Lung (tissue), 12 donors: ENCODE measurements around the gene AFAP1L2. TPM values are rescaled to one million over a fixed set of nuclear protein-coding genes. Genes with fewer than 3 reads are reported as not detected.

ENCODE experiments used
- ATAC-seq: fragments of 200-7000 bp; cut with Tn5 transposase; one replicate; pipeline ENCODE4 v1.9.1; 2020; ENCODE audit warnings: moderate number of reproducible peaks; ENCODE audit not compliant: insufficient read depth, low FRiP score
- DNase-seq, 3 donors: peaks; one replicate each; pipeline ENCODE4 v3.0.0-alpha.2; 2013 to 2017
- H3K27ac ChIP-seq, 2 donors: one replicate each; pipeline ENCODE4 v1.5.1; 2013; ENCODE audit warnings: mild to moderate bottlenecking in 2 of 2, moderate library complexity in 2 of 2, control low read depth in 1 of 2, inconsistent platforms in 1 of 2, low read depth in 1 of 2, low read length in 1 of 2
- H3K27me3 ChIP-seq, 3 donors: one replicate each; pipeline ENCODE4 v1.5.1; 2013; ENCODE audit warnings: low read length in 2 of 3; ENCODE audit not compliant: control insufficient read depth in 3 of 3, insufficient read depth in 3 of 3
- H3K36me3 ChIP-seq, 4 donors: one replicate each; pipeline ENCODE4 v1.5.1; 2013; ENCODE audit warnings: low read length in 4 of 4, mild to moderate bottlenecking in 1 of 4, moderate library complexity in 1 of 4; ENCODE audit not compliant: control insufficient read depth in 4 of 4, insufficient read depth in 4 of 4
- H3K4me1 ChIP-seq, 5 donors: one replicate each; pipeline ENCODE4 v1.5.1; 2013; ENCODE audit warnings: low read length in 5 of 5, mild to moderate bottlenecking in 2 of 5, moderate library complexity in 1 of 5; ENCODE audit not compliant: control insufficient read depth in 5 of 5, insufficient read depth in 5 of 5
- H3K4me3 ChIP-seq: one replicate; pipeline ENCODE4 v1.5.1; 2013; ENCODE audit warnings: mild to moderate bottlenecking, control low read depth, moderate library complexity
- H3K9ac ChIP-seq, 2 donors: one replicate each; pipeline ENCODE4 v1.5.1; 2013; ENCODE audit warnings: low read length in 2 of 2, control low read depth in 1 of 2; ENCODE audit not compliant: insufficient read depth in 1 of 2
- H3K9me3 ChIP-seq, 4 donors: one replicate each; pipeline ENCODE4 v1.5.1; 2013; ENCODE audit warnings: low read length in 3 of 4, mild to moderate bottlenecking in 1 of 4, moderate library complexity in 1 of 4; ENCODE audit not compliant: control insufficient read depth in 4 of 4, insufficient read depth in 3 of 4
- WGBS, 2 donors: extraction: QIAGEN DNeasy Blood & Tissue Kit; methylation state at CpG; one replicate each; pipeline ENCODE4 v1.1.7; 2013; 5-methylcytosine and 5-hydroxymethylcytosine counted together
- polyA plus RNA-seq, 2 donors: library from polyadenylated mRNA; stranded (reverse); fragments of 200-250 nt; gene quantifications; one replicate each; pipeline ENCODE4 v1.2.1, GENCODE V29; 2013
- total RNA-seq, 2 donors: library from RNA; depleted of rRNA in 1 of 2; stranded (reverse); fragments of >200 nt in 1 of 2; gene quantifications; one replicate each; pipeline ENCODE4 v1.2.1, GENCODE V29; 2014 to 2021
- TF ChIP-seq, protein P1 (sequence below): IDR thresholded peaks from 2 replicates; pipeline ENCODE4 v1.5.1; 2012; ENCODE audit warnings: mild to moderate bottlenecking; ENCODE audit errors: control extremely low read depth, extremely low read depth
- donor health status: control.
- donor health status: control.
- donor health status: Bipolar disorder and iron deficiency.
- donor health status: healthy.
- donor health status: DM: yes; HTN: yes; CAD: no.

Gene AFAP1L2
- total and polyA plus RNA-seq, 4 donors = 2.0 to 21.0 (median 5.8) TPM

DNA sequence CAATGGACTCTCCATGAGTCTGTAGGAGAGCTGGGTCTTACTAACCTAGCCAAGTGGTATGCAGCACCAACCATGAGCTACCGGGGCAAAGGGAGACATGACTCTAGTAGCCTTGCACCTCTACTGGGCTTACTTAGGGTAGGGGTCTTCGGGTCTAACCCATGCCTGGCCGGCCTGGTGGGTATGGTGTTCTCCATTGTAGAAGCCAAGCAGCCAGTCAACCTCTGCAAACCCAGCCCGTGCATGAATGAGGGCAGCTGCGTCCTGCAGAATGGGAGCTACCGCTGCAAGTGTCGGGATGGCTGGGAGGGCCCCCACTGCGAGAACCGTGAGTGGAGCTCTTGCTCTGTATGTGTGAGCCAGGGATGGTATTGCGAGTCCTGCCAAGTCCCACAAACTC is 114.3 kb downstream of the AFAP1L2 start:
- Histone ChIP-seq H3K27ac (no peak overlapping the region), H3K4me1 (peaks cover 0 to 9% (median 0%) of the 10 kb centered on the region in 5 donors), H3K9ac (no peak overlapping the region), H3K27me3 (no peaks in the 10 kb centered on the region), H3K4me3 (no peak overlapping the region), H3K36me3 (peaks cover 0 to 6% (median 2%) of the 10 kb centered on the region in 4 donors), H3K9me3 (peaks cover 0 to 1% (median 0%) of the 10 kb centered on the region in 4 donors)
- WGBS, 2 donors = 95 to 97% methylated on average over 10 of the region's 10 CpGs
- DNase-seq (no peak), ATAC-seq (no peak)
- TF ChIP-seq, protein P1, sequence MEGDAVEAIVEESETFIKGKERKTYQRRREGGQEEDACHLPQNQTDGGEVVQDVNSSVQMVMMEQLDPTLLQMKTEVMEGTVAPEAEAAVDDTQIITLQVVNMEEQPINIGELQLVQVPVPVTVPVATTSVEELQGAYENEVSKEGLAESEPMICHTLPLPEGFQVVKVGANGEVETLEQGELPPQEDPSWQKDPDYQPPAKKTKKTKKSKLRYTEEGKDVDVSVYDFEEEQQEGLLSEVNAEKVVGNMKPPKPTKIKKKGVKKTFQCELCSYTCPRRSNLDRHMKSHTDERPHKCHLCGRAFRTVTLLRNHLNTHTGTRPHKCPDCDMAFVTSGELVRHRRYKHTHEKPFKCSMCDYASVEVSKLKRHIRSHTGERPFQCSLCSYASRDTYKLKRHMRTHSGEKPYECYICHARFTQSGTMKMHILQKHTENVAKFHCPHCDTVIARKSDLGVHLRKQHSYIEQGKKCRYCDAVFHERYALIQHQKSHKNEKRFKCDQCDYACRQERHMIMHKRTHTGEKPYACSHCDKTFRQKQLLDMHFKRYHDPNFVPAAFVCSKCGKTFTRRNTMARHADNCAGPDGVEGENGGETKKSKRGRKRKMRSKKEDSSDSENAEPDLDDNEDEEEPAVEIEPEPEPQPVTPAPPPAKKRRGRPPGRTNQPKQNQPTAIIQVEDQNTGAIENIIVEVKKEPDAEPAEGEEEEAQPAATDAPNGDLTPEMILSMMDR = no peak

DNA sequence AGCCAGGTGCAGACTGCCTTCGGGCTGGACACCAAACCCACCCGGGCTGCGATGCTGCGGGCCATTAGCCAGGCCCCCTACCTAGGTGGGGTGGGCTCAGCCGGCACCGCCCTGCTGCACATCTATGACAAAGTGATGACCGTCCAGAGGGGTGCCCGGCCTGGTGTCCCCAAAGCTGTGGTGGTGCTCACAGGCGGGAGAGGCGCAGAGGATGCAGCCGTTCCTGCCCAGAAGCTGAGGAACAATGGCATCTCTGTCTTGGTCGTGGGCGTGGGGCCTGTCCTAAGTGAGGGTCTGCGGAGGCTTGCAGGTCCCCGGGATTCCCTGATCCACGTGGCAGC is 115.2 kb downstream of the AFAP1L2 start:
- H3K9me3 ChIP-seq = no peaks in the 10 kb centered on the region
- ATAC-seq (no peak), DNase-seq (no peak)
- H3K36me3 ChIP-seq = peaks cover 0 to 3% (median 1%) of the 10 kb centered on the region in 4 donors
- peaks cover 0 to 9% (median 0%) of the 10 kb centered on the region in 5 donors for H3K4me1 ChIP-seq
- TF ChIP-seq, protein P1 = no peak
- H3K9ac ChIP-seq = no peak overlapping the region
- no peaks in the 10 kb centered on the region for H3K27me3 ChIP-seq
- H3K27ac ChIP-seq = no peak overlapping the region
- no peak overlapping the region for H3K4me3 ChIP-seq
- WGBS, 2 donors = 93 to 96% methylated on average over 16 of the region's 16 CpGs

DNA sequence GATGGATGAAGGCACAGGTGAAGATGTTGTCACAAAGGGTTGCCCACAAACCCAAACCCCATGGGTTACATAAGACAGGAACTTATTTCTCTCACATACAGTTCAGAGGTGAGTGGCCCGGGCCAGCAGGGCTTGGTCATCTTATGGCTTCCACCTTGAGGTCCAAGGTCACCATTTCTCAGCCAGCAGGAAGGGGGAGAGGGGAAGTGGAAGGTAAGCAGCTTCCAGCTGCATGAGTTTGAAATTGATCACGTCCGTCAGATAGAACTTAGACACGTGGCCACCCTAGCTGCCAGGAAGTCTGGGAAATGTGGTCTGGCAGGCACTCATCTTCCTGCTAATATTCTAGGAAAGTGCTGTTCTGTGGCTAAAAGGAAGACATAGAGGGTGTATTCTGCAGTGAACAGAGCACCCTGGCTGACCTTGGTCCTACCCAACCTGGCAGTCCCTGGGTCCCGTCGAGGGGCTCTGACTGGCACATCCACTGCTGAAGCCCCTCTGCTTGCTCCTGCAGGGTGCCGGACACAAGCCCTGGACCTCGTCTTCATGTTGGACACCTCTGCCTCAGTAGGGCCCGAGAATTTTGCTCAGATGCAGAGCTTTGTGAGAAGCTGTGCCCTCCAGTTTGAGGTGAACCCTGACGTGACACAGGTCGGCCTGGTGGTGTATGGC is 115.7 kb downstream of the AFAP1L2 start:
- TF ChIP-seq, protein P1 = no peak
- H3K4me1 ChIP-seq = peaks cover 0 to 9% (median 0%) of the 10 kb centered on the region in 5 donors
- H3K27ac ChIP-seq = no peak overlapping the region
- H3K9me3 ChIP-seq = no peaks in the 10 kb centered on the region
- H3K4me3 ChIP-seq = no peak overlapping the region
- DNase-seq (peak in 1 of 3 donors; percentile 16), ATAC-seq (no peak)
- H3K27me3 ChIP-seq = no peaks in the 10 kb centered on the region
- no peak overlapping the region for H3K9ac ChIP-seq
- H3K36me3 ChIP-seq = peaks cover 0 to 3% (median 1%) of the 10 kb centered on the region in 4 donors
- WGBS, 2 donors = 66 to 71% methylated on average over 11 of the region's 11 CpGs
